OCI-LY3 (cell line): ENCODE results near the gene JARID2.

Source experiments
- H2AFZ ChIP-seq: fragments of 200-600, 300-600 bp; shearing (Covaris generic); 2 replicates; pipeline ENCODE4 v1.6.0; 2014; ENCODE audit warnings: antibody characterized with exemption, low read depth, low read length
- H3K27ac ChIP-seq: fragments of 200-600, 300-600 bp; sonication (generic); 2 replicates; pipeline ENCODE4 v1.5.1; 2014; ENCODE audit warnings: mild to moderate bottlenecking, low read length, moderate library complexity, mixed read lengths
- H3K27me3 ChIP-seq: fragments of 200-600, 300-600 bp; sonication (generic); 2 replicates; pipeline ENCODE4 v1.6.1; 2014; ENCODE audit warnings: low read depth, low read length, mixed read lengths
- H3K36me3 ChIP-seq: fragments of 200-600, 300-600 bp; sonication (generic); replicated peaks from 2 replicates; pipeline ENCODE3; 2014; ENCODE audit warnings: low read depth, low read length, mixed read lengths
- H3K4me1 ChIP-seq: fragments of 300-600, 200-600 bp; sonication (generic); 2 replicates; pipeline ENCODE4 v1.6.1; 2014; ENCODE audit warnings: low read length, mixed read lengths
- H3K4me2 ChIP-seq: fragments of 200-600, 300-600 bp; sonication (generic); 2 replicates; pipeline ENCODE4 v1.6.1; 2014; ENCODE audit warnings: low read length, mixed read lengths
- H3K4me3 ChIP-seq: fragments of 300-600, 200-600 bp; sonication (generic); 2 replicates; pipeline ENCODE4 v1.5.1; 2014; ENCODE audit warnings: antibody characterized with exemption, mild to moderate bottlenecking, low read length, moderate library complexity
- H3K79me2 ChIP-seq: fragments of 300-600, 200-600 bp; shearing (Covaris generic); 2 replicates; pipeline ENCODE4 v1.6.1; 2014; ENCODE audit warnings: mild to moderate bottlenecking, low read length, mixed read lengths
- H3K9ac ChIP-seq: fragments of 300-600, 200-600 bp; shearing (Covaris generic); 2 replicates; pipeline ENCODE4 v1.6.0; 2014; ENCODE audit warnings: mild to moderate bottlenecking, low read length, moderate library complexity
- H3K9me3 ChIP-seq: fragments of 200-600, 300-600 bp; shearing (Covaris generic); 2 replicates; pipeline ENCODE4 v1.6.1; 2014; ENCODE audit warnings: low read length, mixed read lengths; ENCODE audit not compliant: insufficient read depth
- H4K20me1 ChIP-seq: fragments of 200-600, 300-600 bp; sonication (generic); 2 replicates; pipeline ENCODE4 v1.6.1; 2016; ENCODE audit warnings: low read length, mixed read lengths; ENCODE audit not compliant: insufficient read depth
- CTCF ChIP-seq: fragments of 200-600, 300-600 bp; sonication (generic); IDR thresholded peaks from 2 replicates; pipeline ENCODE4 v1.5.1; 2014; ENCODE audit warnings: antibody characterized with exemption, low read length, low read depth
- EZH2phosphoT487 ChIP-seq: fragments of 200-600 bp; shearing (Covaris generic); IDR thresholded peaks from 2 replicates; pipeline ENCODE4 v1.6.1; 2018; ENCODE audit warnings: antibody characterized with exemption, mixed run types, low read depth

JARID2 gene

GRCh38 chr6:15550546-15551123 lies 304.8 kb downstream of the JARID2 start:
- H3K9ac ChIP-seq = no peak overlapping the region
- no peak overlapping the region for H3K4me3 ChIP-seq
- H4K20me1 ChIP-seq = no peaks in the 10 kb centered on the region
- TF ChIP-seq EZH2phosphoT487 = no peak
- no peak for TF ChIP-seq CTCF
- no peak overlapping the region for H3K4me2 ChIP-seq
- H3K27ac ChIP-seq = no peak overlapping the region
- H2AFZ ChIP-seq = no peak overlapping the region
- no peaks in the 10 kb centered on the region for H3K27me3 ChIP-seq
- H3K79me2 ChIP-seq = no peaks in the 10 kb centered on the region
- H3K36me3 ChIP-seq = no peaks in the 10 kb centered on the region
- H3K4me1 ChIP-seq = peaks cover 6% of the 10 kb centered on the region
- no peaks in the 10 kb centered on the region for H3K9me3 ChIP-seq

- TF ChIP-seq CTCF = no peak
- TF ChIP-seq EZH2phosphoT487 = no peak
- Histone ChIP-seq H3K36me3 (no peaks in the 10 kb centered on the region), H3K27me3 (no peaks in the 10 kb centered on the region), H3K79me2 (no peaks in the 10 kb centered on the region), H3K27ac (no peak overlapping the region), H4K20me1 (no peaks in the 10 kb centered on the region), H3K9ac (no peak overlapping the region), H3K4me1 (peaks cover 6% of the 10 kb centered on the region), H3K4me2 (no peak overlapping the region), H2AFZ (no peak overlapping the region), H3K9me3 (no peaks in the 10 kb centered on the region), H3K4me3 (no peak overlapping the region)
Measured at GRCh38 chr6:15551262-15551661, 305.4 kb downstream of the JARID2 start.

- Histone ChIP-seq H3K36me3 (no peaks in the 10 kb centered on the region), H3K27me3 (no peaks in the 10 kb centered on the region), H3K9me3 (no peaks in the 10 kb centered on the region), H3K27ac (no peak overlapping the region), H3K4me1 (peaks cover 6% of the 10 kb centered on the region), H4K20me1 (no peaks in the 10 kb centered on the region), H3K79me2 (no peaks in the 10 kb centered on the region), H3K4me3 (no peak overlapping the region), H2AFZ (no peak overlapping the region), H3K4me2 (no peak overlapping the region), H3K9ac (no peak overlapping the region)
- TF ChIP-seq EZH2phosphoT487 (no peak), CTCF (no peak)
Measured at GRCh38 chr6:15551798-15552197, 305.9 kb downstream of the JARID2 start.

GRCh38 chr6:15553031-15553430 lies 307.2 kb downstream of the JARID2 start:
- Histone ChIP-seq H3K27me3 (no peaks in the 10 kb centered on the region), H3K79me2 (no peaks in the 10 kb centered on the region), H3K4me3 (no peak overlapping the region), H3K9me3 (no peaks in the 10 kb centered on the region), H3K9ac (no peak overlapping the region), H2AFZ (no peak overlapping the region), H3K4me2 (no peak overlapping the region), H3K4me1 (peaks cover 6% of the 10 kb centered on the region), H3K36me3 (no peaks in the 10 kb centered on the region), H4K20me1 (no peaks in the 10 kb centered on the region), H3K27ac (no peak overlapping the region)
- TF ChIP-seq CTCF = no peak
- TF ChIP-seq EZH2phosphoT487 = no peak
